HG03469 (cell line): ENCODE data around the gene RIOK1.

Experiments used
- ATAC-seq: cut with Tn5 transposase; IDR thresholded peaks from one replicate; pipeline ENCODE4 v1.9.1; 2021; ENCODE audit warnings: mild to moderate bottlenecking, moderate library complexity, moderate number of reproducible peaks; ENCODE audit not compliant: unreplicated experiment

Gene RIOK1

DNA sequence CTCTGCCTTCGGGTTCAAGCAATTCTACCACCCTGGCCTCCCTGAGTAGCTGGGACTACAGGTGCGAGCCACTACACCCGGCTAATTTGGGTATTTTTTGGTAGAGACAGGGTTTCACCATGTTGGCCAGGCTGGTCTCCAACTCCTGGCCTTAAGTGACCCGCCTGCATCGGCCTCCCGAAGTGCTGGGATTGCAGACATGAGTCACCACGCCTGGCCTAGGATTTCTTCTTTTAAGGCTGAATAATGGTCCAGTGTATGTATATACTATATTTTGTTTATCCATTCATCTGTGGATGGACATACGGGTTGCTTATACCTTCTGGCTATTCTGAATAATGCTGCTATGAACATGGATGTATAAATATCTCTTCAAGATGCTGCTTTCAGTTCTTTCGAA lies 17.1 kb downstream of the RIOK1 start:
- no peak for ATAC-seq

DNA sequence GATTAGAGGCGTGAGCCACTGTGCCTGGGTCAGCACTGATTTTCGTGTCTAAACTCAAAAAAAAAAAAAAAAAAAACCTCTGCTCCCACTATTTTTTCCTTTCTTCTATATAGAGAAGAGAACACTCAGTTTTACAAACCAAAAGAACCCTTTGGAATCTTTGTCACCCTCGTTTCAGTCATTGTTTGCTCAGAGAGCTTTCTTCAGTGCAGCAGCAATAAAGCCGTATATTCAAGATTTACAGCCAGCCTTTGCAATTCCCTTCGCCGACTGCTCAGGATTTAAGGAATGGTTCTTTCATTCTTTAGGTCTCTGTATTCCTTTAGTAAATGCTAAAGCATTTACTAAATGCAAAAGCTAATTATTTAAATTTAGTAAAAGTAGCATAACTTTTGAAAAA lies 20.1 kb downstream of the RIOK1 start:
- ATAC-seq, result no peak

DNA sequence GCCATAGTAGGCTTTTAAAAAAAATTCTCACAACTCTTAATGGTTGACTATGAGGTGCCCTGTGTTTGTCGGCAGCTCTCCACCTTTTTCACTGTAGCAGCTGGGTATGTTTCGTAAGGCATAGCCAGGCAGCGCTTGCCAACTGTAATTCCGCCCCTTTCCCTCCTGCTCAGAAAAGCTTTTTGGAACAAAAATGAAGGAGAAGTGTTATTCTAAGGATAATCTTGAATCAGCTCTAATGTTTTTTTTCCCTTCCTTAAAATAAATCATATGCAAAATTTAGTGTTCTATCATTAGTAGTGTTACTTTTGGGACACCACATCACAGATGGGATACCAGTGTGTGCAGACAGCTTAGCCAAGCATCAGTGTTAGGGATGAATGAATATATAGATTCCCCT lies 21.2 kb downstream of the RIOK1 start:
- no peak for ATAC-seq

DNA sequence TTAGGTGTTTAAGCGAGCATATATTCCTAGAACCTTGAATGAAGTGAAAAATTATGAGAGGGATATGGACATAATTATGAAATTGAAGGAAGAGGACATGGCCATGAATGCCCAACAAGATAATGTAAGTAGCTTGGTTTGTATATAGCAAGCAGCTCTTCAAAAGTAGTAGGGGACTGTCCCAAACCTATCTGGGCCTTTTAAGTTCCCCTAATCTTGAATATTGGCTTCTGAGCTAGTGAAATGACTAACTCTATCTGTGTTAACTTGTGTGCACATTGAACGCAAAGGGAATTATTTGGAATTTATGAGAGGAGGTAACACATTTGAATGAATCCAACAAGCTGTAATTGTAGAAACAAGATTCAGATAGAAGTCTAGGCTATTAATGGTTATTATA lies 21.7 kb downstream of the RIOK1 start:
- no peak for ATAC-seq

DNA sequence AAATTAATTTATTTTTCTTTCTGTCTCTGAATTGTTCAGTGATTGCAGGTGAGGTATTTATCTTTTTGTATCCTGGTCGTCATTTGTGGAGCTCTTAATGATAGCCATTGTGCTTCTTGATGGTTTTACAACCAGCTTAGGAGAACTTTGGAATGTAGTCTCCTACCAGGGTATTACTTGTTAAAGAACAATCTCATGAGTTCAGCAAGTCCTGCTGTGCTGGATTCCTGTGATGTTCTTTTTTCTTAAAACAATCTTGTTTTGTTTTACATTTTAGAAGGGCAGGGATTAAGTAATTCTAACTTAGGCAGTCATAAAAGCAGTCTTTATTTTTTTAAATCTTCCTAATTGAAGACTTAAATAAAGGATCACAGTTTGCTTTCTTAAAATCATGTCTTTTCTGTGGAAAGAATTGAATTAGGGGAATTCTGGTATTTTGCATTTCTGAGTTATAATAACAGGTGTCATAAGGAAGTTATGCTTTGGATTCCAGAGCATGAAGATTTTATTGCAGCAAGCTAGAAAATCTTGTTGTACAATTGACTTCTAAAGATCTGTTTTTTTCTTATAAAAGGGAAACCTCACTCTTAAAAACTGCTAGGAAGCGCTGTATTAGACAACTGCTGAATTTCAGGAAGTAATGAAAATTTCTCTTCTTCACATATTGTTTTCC lies 23.7 kb downstream of the RIOK1 start:
- no peak for ATAC-seq

DNA sequence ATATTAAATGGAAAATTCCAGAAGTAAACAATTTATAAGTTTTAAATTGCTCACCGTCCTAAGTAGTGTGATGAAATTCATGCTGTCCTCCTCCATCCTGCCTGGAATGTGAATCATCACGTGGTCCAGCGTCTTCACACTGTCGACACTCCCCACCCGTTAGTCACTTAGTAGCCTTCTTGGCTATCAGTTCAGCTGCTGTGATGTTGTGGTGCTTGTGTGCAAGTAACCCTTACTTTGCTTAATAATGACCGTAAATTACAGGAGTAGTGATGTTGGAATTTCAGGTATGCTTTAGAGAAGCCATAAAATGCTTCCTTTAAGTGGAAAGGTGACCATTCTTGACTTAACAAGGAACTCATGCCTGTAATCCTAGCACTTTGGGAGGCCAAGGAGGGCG lies 25.2 kb downstream of the RIOK1 start:
- ATAC-seq, result no peak

DNA sequence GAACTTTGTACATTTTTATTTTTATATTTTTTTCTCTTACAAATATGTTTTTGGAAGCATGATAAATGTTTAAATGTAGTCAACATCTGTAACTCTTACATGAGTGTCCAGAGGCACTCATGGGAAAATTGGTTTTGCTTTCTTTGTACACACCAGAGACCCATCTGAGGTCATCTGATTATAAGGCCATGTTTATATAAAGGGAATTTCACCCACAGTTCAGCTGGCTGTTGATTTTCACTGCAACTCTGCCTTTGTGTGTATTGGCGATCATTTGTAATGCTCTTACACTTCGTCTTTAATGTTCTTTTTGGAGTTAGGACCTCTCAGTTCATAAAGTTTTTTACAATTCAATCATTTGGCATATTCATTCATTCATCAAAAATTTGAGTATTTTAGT lies 28.1 kb downstream of the RIOK1 start:
- ATAC-seq, result no peak

DNA sequence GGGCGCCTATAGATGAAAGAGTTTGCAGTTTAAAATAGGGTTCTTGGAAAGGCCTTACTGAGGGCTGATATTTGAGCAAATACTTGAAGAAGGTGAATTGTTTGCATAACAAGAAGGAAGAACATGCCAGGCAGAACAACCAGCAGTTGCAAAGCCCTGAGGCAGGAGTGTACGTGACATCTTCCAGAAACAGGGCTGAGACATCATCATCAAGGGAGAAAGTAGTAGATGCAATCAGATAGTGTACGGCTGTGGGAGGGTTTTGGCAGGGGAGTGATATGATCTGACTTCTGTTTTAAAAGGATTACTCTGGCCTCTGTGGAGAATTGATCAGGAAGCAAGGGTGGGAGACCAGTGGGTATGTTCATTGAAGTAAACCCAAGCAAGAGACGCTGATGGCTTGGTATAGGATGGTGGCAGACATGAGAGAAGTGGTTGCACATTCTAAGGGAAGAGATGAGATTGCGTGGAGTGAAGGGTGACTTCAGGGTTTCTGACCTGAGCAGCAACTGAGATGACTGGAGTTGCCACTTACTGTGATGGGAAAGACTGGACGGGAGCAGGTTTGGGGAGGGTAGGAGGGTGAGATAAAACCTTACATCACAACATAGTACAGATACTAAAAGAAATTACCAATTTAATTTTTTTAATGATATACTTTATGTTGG lies 28.8 kb downstream of the RIOK1 start:
- no peak for ATAC-seq

DNA sequence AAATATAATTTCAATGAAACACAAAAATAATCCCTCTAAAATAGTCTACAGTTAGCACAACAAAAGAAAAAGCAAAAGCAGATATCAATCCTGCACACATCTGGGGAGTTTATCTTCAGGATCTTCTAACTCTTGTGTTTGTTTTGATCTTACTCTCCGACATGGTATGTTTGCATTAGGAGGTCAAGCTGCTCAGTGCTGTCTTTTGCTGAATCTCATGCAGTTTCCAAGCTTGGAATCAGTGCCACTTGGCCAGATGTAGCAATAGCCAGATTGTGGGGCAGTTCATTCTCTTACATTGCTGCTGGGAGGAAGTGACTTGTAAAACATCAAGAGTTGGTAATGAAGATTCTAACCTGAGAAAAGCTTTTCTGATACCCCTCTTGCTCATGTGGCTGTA lies 29.5 kb downstream of the RIOK1 start:
- no peak for ATAC-seq

DNA sequence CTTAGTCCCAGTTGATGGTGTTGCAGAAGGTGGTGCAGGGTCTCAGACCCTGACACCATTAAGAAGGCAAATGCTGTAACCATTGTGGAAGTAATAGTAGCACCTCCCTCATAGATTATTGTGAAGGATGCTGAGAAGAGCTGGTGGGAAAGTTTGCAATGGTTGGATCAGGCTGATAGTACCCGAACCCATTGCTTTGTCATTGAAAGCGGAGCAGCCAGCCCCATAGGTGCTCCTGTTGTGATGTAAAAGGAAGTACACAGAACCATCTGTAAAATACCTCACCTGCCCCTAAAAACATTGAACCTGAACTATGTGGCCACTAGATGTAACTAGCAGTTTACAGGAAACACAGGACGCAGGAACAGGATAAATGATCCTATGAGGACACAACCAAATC lies 31.5 kb downstream of the RIOK1 start:
- no peak for ATAC-seq

DNA sequence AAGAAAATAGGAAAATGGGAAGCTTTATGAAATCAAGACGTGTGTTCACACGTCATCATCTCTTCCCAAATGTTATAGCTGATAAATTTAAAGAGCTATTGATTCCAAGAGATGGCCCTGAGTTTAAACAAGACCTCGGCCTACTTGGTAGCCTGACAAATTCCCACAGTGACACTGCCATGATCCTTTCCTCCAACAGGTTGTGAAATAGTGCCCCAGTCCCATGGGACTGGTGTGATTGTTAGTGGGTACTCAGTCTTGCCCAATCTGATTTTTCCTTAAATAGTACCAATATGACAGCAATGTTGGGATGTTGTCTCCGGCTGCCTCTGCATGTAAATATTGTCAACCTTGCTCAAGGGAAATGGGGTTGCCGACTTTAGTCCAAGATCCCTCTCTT lies 34.5 kb downstream of the RIOK1 start:
- ATAC-seq, result no peak

DNA sequence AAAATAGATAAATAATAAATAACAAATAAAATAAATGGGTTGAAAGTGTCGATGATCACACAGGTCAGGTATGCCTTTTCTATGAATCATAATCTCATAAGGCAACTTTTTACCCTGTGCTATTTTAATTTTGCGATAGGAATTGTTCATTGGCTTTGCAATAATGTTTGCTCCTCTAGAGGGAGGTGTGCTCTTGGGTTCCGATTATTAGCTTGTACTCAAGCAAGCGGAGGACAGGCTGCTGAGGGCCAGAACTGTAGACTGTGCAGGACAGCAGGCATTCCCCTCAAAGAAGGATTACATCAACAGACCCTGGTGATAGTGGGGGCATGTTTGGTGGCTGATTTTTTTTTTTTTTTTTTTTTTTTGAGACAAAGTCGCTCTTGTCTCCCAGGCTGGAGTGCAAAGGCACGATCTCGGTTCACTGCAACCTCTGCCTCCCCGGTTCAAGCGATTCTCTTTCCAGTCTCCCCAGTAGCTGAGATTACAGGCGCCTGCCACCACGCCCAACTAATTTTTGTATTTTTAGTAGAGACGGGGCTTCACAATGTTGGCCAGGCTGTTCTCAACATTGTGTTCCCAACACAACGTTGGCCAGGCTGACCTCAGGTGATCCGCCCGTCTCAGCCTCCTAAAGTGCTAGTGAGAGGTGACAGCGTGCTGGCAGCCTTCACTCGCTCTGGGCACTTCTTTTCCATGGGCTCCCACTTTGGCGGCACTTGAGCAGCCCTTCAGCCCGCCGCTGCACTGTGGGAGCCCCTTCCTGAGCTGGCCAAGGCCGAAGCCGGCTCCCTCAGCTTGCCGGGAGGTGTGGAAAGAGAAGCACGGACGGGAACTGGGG lies 35.6 kb downstream of the RIOK1 start:
- ATAC-seq, result no peak

DNA sequence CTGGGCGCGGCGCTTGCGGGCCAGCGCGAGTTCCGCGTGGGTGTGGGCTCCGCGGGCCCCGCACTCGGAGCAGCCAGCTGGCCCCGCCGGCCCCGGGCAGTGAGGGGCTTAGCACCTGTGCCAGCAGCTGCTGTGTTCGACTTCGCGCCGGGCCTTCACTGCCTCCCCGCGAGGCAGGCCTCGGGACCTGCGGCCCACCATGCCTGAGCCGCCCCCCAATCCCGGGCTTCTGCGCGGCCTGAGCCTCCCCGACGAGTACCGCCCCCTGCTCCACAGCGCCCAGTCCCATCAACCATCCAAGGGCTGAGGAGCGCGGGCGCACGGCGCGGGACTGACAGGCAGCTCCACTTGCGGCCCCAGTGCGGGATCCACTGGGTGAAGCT lies 36.2 kb downstream of the RIOK1 start:
- ATAC-seq, result no peak

DNA sequence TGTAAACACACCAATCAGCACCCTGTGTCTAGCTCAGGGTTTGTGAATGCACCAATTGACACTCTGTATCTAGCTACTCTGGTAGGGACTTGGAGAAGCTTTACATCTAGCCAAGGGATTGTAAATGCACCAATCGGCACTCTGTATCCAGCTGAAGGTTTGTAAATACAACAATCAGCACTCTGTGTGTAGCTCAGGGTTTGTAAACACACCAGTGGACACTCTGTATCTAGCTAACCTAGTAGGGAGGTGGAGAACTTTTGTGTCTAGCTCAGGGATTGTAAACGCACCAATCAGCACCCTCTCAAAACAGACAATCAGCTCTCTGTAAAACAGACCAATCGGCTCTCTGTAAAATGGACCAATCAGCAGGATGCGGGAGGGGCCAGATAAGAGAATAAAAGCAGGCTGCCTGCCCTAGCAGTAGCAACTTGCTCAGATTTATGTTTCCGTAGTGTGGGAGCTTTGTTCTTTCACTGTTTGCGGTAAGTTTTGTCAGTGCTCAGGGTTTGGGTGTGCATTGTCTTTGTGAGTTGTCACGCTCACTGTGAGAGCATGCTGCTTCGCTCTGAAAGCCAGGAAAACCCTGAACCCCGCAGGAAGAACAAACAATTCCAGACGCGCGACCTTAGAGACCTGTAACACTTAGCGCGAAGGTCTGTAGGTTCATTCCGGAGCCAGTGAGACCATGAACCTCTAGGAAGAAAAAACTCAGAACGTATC lies 37.0 kb downstream of the RIOK1 start:
- no peak for ATAC-seq

DNA sequence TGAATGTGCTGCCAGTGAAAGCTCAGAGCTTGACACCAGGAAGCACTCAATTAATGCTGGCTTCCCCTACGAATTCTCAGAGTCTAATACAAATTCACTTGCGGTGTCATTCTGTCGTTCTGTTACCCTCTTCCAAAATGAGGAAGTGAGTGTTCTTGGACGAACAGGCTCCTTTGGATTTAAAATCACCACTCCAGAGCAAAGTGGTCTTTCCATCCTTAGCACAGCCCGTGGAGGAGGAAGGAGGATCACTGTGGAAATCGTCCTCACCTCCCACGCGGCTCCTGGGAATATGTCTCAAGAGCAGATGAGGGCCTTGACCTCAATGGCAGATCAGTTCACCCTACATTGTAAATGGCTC lies 41.7 kb downstream of the RIOK1 start:
- no peak for ATAC-seq

DNA sequence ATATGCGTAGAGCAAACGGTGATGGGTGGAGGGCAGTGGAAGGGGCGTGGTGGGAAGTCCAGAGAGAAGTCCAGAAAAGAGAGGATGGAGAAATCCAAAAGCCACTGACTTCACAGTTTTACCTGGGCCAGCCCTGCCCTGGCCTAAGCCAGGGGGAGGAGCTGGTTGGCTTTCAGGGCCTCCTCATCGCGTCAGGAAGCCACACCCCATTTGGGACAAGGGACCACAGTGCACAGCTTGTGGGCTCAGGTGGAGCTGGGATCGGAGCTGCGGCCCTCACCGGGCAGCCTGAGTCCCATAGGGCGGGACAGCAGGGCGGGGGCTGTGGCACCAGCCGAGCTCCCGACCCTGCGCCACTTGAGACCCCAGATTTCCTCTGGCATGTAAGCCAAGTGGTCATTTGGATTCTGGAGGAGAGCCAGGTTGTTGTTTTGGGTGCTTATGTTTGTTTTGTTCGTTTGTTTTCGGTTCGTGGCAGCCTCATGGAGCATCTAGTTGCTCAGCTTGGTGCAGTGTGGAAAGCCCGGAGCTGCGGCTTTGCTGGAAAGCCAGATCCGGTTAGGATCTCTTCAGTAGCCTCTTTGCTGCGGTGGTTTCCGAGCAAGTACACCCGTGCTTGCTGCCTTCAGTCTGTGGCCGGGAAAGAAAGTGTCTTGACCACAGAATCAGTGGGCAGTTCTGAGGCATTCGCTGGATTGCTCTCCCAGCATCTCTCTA lies 42.2 kb downstream of the RIOK1 start:
- no peak for ATAC-seq

DNA sequence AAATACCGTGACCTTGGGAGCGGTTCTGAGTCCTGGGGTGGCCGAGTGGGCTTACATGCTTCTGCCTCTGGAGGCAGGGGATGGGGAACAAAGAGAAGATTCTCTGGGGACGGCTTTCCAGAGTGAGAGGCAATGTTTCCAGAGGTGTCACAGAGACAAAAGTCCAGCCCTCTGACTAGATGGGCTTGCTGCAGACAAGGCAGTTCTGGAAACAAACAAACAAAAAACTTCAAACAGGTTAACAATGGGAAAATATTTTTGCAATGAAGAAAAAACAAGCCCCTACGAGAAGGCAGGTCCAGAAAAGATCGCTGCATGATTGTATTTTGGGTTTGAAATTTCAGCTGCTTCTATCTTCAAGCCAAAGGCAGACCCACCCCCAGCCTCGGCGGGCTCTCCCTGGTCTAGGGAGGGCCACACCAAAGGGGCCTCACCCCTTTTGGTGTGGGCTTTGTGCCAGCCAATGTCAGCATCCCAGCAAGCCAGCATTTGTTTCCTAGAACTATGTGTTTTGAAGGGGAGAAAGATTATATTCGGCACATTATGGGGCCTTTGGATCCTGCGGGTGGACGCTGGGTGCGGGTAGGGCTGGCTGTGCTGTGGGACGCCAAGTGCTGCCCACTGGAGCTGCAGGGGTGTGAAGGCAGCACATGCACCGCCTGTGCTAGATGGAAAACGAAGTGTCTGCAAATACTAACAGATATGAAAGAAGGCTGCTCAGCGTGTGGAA lies 42.9 kb downstream of the RIOK1 start:
- ATAC-seq, result no peak

DNA sequence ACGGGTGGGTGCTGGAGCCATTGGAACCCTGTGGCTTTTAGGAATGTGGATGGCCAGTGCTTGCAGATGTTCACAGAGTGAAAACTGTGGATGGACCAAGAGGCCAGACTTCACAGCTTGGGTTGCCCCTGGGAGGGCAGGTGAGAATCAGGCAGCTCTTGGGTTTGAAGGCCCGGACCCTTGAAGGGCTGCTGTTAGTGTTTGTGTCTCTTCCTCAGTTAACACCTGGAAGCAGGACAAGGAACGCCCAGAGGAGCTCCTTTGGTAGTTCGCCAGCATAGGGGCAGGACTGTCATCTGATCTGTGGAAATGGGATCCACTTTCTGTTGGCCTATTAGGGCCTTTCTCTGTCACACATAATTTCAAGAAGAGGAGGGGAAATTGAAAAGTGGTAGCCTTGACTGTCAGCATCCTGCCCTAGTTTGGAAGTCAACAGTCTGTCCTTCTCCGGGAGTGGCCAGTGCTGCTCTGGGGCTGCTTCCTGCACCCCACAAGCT lies 43.6 kb downstream of the RIOK1 start:
- ATAC-seq, result no peak

DNA sequence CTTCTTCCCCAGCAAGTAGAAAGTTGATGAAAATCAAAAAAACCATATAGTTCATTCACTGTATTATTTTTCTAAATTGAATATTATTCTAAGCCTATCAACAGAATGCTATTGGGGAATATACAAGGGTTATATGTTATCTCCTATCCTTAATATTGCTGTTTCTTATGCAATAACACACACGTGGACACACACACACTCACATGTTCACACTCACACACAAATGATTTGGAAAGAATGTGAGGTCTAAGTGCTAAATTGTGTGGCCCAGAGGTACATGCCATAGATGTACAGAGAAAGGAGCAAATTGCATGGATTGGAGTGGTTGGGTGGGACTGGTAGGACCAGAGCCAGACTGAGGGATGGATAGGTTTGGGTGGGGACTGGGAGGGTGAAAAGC lies 45.1 kb downstream of the RIOK1 start:
- no peak for ATAC-seq

DNA sequence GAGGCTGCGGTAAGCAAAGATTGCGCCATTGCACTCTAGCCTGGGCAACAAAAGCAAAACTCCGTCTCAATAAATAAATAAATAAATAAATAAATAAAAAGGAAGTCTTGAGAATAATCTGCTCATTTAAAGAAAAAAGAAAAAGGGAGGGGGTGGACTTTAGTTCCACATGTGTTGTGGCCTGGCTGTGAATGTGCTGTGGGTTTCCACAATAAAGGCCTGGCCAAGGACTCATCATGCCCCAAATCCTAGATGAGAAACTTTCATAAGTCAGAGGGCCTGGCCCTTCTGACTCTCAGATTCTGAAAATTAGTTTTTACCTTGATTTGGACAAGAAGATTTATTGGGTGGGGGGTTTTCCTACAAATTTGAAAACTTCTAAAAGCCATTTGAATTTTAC lies 48.4 kb downstream of the RIOK1 start:
- ATAC-seq, result no peak
